WERI-Rb-1 (cell line): ENCODE data around the gene ACSBG1.

ENCODE experiments used
- DNase-seq: peaks from one replicate; pipeline ENCODE4 v3.0.0-alpha.2; 2020
- H3K27ac ChIP-seq: fragments of 250-450 bp; sonication (Bioruptor Pico); 2 replicates; pipeline ENCODE4 v1.5.1; 2020; ENCODE audit warnings: mild to moderate bottlenecking, moderate library complexity
- H3K27me3 ChIP-seq: fragments of 250-450 bp; sonication (Bioruptor Pico); 2 replicates; pipeline ENCODE4 v1.5.1; 2021; ENCODE audit warnings: mild to moderate bottlenecking, low read depth, moderate library complexity; ENCODE audit not compliant: insufficient read depth, severe bottlenecking
- H3K36me3 ChIP-seq: fragments of 250-450 bp; sonication (Bioruptor Pico); 2 replicates; pipeline ENCODE4 v1.5.1; 2020; ENCODE audit warnings: mild to moderate bottlenecking, moderate library complexity
- H3K4me3 ChIP-seq: 2 replicates; pipeline ENCODE4 v1.5.1; 2011; ENCODE audit warnings: low read depth, mild to moderate bottlenecking, control low read depth, low read length
- H3K9me3 ChIP-seq: fragments of 250-450 bp; sonication (Bioruptor Pico); 2 replicates; pipeline ENCODE4 v1.5.1; 2021; ENCODE audit warnings: mild to moderate bottlenecking, moderate library complexity; ENCODE audit not compliant: severe bottlenecking
- TF ChIP-seq, protein P1 (sequence below): IDR thresholded peaks from 2 replicates; pipeline ENCODE4 v1.5.1; 2011; ENCODE audit warnings: low read depth, mild to moderate bottlenecking, control low read depth, inconsistent platforms, low read length

Gene ACSBG1

GRCh38 chr15:78232951-78233350 lies 1.4 kb downstream of the ACSBG1 start:
- Histone ChIP-seq H3K27ac (no peak overlapping the region), H3K4me3 (no peak overlapping the region), H3K27me3 (no peaks in the 10 kb centered on the region), H3K36me3 (no peaks in the 10 kb centered on the region), H3K9me3 (no peaks in the 10 kb centered on the region)
- TF ChIP-seq, protein P1, sequence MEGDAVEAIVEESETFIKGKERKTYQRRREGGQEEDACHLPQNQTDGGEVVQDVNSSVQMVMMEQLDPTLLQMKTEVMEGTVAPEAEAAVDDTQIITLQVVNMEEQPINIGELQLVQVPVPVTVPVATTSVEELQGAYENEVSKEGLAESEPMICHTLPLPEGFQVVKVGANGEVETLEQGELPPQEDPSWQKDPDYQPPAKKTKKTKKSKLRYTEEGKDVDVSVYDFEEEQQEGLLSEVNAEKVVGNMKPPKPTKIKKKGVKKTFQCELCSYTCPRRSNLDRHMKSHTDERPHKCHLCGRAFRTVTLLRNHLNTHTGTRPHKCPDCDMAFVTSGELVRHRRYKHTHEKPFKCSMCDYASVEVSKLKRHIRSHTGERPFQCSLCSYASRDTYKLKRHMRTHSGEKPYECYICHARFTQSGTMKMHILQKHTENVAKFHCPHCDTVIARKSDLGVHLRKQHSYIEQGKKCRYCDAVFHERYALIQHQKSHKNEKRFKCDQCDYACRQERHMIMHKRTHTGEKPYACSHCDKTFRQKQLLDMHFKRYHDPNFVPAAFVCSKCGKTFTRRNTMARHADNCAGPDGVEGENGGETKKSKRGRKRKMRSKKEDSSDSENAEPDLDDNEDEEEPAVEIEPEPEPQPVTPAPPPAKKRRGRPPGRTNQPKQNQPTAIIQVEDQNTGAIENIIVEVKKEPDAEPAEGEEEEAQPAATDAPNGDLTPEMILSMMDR, result no peak
- no peak for DNase-seq

- Histone ChIP-seq H3K9me3 (peaks cover 6% of the 10 kb centered on the region), H3K36me3 (no peaks in the 10 kb centered on the region), H3K27ac (no peak overlapping the region), H3K27me3 (no peaks in the 10 kb centered on the region), H3K4me3 (no peak overlapping the region)
- TF ChIP-seq, protein P1, result no peak
- DNase-seq, result no peak
Measured at GRCh38 chr15:78229431-78230406, 4.6 kb downstream of the ACSBG1 start.

- TF ChIP-seq, protein P1, result no peak
- H3K27me3 ChIP-seq, result no peaks in the 10 kb centered on the region
- no peaks in the 10 kb centered on the region for H3K36me3 ChIP-seq
- no peak overlapping the region for H3K27ac ChIP-seq
- DNase-seq, result no peak
- H3K4me3 ChIP-seq, result no peak overlapping the region
- H3K9me3 ChIP-seq, result peaks cover 7% of the 10 kb centered on the region
Measured at GRCh38 chr15:78228356-78228996, 5.9 kb downstream of the ACSBG1 start.

DNA sequence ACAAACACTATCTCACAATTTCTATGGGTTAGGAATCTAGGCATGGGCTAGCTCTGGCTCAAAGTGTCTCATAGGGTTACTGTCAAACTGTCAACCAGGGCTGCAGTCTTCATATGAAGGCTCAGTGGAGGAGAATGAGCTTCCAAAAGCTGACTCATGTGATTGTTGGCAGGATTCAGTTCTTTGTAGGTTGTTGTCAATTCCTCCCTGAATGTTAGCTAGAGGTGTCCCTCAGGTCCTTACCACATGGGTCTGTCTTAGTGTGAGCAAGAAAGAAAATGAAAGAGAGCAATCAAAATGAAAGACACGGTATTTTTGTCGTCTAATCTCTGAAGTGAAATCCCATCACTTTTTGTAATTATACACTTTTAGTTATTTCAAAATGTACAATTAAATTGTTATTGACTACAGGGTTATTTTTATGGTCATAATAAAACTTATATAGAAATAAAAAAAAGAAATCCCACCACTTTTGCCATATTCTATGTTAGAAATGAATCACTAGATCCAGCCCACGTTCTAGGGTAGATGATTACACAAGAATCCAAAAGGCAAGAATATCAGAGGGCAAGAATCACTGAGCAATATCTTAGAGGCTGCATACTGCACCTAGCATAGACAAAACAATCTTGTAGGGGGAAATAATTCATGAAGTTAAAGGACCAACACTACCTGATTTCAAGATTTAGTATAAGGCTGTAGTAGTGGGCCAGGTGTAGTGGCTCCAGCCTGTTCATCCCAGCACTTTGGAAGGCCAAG lies 8.4 kb downstream of the ACSBG1 start:
- TF ChIP-seq, protein P1, result no peak
- Histone ChIP-seq H3K27ac (no peak overlapping the region), H3K9me3 (peaks cover 7% of the 10 kb centered on the region), H3K27me3 (no peaks in the 10 kb centered on the region), H3K36me3 (no peaks in the 10 kb centered on the region), H3K4me3 (no peak overlapping the region)
- DNase-seq, result no peak

DNA sequence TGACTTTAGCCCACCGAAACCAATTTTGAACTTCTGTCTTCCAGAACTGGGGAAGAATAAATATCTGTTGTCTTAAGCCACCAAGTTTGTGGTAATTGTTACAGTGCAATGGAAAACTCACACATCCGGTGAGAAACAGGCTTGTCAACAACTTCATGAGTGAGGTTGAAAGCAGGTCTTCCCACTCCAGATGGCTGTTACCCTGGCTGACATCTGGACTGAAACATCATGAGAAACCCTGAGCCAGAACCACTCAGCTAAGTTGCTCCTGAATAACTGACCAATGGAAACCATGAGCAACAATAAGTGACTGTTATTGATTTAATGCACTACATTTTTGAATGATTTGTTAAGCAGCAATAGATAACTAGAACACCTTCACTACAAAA lies 10.3 kb downstream of the ACSBG1 start:
- H3K9me3 ChIP-seq, result peaks cover 7% of the 10 kb centered on the region
- H3K27me3 ChIP-seq, result no peaks in the 10 kb centered on the region
- H3K4me3 ChIP-seq, result no peak overlapping the region
- no peaks in the 10 kb centered on the region for H3K36me3 ChIP-seq
- DNase-seq, result no peak
- H3K27ac ChIP-seq, result no peak overlapping the region
- TF ChIP-seq, protein P1, result no peak
